GF-D8 (cell line): ENCODE data around the gene COLEC12.

Experiments
- DNase-seq: peaks from one replicate; lab custom pipeline; 2025; lab: John Stamatoyannopoulos, UW

COLEC12 gene

DNA sequence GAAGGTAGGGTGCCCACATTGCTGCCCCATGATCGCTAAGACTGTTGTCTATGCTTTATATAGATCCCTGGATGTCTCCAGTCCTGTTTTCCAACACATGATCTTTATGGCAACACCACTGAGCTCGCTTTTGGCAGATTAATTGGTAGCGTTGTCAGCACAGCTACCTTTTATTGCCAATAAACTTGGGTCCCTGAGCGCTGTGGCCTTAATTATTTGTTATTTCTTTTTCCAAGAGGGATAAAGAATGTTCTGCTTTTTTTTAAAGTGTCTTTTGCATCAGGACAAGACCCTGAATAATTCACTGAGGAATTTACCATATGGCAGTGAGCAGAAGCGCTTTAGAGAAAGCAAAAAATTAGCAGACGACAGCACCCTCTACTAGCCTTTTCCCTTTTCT, 113.5 kb downstream of the COLEC12 start:
- DNase-seq, result no peak

DNA sequence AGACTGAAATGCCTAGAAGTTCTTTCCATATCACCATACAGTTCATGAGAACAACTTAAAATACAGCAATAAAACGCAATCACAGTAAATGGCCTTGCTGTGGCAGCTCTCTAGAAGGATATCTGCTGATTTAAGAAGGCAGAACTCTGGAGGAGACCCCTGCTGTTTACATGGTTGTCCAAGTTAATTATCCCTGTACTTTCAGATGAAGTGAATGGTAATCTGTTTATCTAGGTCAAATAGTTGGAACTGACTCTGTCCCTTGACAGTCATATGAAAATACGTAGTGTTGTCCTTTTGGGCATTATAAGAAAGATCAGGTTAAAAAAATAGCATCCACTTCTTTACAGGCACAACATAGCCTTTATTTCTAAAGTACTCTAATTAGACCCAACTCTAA, 115.6 kb downstream of the COLEC12 start:
- DNase-seq, result no peak

DNA sequence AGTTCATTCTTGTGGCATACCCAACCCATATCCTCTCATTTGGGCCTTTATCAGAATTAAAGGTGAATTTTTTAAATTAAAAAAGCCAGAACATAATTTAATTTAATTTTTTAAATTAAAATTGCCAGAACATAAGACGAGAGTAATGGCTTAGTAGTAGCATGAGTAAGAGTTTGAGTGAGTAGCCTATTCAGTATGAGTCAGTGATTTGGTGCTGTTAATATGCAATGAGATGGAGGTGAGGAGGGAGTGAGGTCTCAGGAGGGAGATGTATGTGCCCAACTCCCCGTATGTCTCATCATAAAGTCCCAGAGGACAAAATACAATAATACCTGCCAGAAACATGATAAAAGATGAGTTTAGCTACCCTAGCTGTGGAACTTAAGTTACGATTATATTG, 117.4 kb downstream of the COLEC12 start:
- no peak for DNase-seq

DNA sequence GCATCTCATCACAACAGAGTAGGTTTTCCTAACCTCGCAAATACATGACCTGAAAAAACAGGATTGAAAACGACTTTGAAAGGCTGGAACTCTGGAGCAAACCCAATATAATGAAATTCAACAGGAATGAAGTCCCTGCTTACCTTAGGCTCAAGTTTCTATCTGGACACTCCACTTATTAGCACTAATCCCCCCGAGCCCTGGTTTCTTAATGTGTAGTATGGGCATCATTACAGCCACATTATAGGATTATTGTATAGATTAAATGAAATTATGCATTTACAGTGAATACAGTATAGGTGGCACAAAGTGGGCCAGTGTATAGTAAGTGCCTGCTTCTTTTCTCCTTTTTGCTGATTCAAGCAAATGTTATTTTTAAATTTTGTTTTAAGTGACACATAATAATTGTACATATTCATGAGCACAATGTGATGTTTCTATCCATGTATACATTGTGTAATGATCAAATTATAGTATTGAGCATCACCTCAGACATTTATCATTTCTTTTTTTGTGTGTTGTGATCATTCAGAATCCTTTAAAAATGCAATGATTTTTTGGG, 118.0 kb downstream of the COLEC12 start:
- no peak for DNase-seq

DNA sequence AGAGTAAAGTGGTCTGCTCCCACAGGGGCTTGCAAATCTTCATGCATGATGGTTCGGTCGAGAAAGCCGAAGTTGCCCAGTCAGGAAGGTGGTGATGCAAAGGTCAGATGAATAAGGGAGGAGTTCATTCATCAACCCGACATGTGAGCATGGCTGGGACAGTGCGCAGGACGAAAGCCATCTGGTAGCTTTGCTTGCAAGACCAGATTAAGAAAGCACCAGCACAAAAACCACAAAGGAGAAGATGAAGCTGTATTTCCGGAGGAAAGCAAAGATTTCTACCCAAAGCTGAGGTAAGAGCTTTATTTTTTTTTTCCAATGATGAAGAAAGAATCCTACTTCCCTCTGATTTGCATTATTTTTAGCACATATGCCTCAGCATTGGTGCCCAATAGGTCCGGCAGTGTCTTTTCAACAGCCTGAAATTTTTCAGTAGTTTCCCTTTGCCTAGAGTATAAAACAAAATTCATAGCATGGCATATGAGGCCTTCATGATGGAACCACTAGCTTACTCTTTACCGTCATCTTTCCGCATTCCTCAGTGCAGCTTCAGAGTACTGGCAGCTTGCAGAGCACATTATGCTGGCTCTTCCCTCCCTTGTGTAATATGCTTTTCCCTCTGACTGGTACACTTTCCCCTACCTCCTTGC, 120.7 kb downstream of the COLEC12 start:
- DNase-seq, result peak; percentile 87

DNA sequence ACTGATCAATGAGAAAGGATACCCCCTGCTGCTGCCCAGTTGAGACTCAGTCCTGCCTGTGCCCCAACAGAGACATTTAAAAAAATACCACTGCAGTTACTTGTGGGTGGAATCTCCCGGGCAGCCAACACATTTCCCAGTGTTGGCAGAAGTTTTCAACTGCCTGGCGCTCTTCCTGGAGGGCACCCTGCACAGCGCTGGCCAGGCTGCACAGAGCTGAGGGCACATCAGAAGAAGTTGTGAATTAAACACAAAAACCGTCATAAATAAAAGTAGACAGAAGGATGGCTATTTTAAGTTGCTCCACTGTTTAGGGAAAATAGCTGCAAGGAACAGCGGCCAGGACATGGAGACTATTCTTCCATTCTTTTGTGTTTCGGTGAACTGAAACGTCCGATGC, 122.4 kb downstream of the COLEC12 start:
- DNase-seq, result no peak

DNA sequence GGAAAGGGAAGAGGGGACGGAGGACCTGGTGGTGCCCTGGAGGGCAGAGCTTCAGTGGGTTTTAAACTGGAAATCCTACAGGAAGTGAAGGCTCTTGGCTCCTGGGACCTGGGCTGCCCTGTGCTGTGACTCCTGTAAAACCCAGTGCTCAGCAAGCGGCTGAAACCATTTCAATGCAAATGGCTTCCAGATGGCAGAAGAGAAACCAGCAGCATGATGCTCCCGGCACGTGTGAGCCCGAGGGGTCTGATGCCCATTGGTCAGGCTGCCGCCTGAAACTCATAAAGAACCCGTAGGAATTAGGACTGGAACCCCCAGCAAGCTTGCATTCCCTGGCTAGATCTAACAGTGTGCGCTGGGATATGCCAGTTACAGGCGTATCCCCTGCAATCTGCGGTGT, 123.4 kb downstream of the COLEC12 start:
- no peak for DNase-seq

DNA sequence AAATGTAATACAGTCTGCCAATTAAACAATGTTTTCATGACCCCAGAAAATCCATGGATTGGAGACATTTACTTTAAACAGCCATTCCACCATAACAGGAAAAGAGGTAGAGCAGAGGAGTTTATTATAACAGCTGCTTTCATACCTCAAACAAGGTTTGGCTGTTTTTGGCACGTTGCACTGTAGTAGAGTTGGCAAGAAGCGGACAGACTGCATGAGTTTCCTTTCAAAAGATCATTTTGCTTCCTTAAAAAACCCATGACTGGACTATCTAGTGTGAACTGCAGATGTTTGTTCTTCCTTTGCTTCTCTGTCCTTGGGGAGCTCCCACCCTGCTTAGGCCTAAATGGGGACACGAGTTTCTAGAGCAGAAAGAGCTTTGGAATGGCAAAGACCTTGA, 124.2 kb downstream of the COLEC12 start:
- DNase-seq, result no peak

DNA sequence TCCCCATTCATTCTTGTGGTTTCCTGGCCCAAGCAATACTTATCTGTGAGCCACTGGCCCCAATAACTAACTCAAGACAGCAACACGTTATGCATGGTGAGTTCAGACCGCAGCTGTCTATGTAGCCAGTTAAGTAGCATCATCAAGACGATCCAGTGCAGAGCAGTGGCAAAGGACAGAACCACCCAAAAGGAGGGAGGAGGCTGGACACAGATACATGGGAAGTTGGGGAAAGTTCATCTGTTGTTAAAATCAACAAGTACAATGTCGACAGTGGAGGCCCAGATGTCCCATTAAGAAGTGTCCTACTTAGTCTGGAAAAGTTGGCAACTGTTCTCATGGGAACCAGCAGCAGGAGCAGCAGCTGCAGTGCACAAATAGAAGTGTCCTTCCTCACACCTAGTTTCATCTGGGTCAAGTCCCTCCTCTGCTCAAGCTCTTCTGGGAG, 125.8 kb downstream of the COLEC12 start:
- DNase-seq, result no peak

DNA sequence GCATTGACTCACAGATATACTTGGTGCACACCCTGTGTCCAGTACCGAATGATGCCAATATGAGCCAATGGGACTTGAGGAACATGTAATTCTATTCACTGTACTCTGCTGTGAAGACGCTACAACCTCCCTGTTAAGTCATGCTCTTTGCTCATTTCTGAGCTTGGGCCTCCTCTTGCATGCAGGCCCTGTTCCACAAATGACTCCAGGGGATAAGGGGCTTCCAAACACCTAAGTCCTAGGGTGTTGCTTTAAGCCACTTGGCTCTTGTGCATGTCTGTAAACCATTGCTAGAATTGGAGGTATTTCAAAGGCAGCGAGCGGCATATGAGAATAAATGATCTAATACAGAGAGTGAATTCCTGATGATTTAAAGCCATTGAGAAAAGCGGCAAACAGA, 126.7 kb downstream of the COLEC12 start:
- DNase-seq, result no peak

DNA sequence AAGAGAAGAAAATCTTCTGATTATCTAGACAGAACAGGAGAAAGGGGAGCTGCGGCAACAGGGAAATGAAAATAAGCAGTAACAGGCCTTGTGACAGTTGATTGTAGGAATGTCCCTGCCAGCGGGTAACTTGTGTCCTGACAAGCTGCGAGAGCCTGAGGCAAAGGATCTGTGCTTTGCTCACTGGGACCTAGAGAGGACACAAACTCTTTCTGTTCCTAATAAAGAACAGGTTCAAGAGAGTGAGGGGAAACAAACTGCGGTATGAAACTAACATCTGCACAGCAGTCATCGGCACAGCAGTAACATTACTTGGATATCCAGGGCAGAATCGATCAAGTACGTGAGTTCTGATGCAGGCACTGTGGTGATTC, 128.9 kb downstream of the COLEC12 start:
- DNase-seq, result no peak

DNA sequence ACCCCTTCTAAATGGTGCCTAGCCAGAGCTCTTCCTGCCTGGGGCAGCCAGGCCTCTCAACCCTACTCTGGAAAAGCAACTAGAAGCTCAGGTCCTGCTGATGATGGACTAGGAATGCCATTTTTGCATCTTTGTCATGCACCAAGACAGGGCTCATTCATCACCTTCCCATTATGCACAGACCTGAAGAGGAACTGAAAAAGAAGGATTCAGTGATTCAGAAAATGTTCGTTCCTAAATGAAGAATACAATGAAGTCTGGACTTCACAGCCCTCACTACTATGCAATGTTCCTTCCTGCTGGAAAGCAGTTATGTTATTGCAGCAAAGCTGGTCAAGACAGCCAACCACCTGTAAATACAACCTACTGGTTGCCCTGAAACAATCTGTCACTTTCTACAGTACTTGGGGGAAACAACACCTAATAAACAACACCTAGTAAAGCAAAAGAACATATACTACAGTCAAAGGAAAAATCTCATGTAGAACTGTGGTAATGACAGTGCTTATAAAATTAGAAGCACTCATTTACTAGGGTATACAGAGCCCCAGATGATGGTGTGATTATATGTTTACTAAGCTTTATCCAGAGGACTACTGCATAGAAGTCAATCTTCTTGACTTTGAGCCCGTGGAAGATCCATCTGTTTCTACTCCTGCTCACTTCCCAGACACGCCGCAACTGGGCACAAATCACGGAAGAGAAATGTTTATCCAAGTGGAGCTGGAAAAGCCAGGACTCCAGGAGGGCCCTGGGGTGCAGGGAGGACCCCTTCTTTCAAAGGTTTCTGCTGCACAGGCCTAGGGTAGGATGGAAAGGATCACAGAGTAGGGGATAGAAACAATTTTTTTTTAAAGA, 129.5 kb downstream of the COLEC12 start:
- DNase-seq, result no peak

DNA sequence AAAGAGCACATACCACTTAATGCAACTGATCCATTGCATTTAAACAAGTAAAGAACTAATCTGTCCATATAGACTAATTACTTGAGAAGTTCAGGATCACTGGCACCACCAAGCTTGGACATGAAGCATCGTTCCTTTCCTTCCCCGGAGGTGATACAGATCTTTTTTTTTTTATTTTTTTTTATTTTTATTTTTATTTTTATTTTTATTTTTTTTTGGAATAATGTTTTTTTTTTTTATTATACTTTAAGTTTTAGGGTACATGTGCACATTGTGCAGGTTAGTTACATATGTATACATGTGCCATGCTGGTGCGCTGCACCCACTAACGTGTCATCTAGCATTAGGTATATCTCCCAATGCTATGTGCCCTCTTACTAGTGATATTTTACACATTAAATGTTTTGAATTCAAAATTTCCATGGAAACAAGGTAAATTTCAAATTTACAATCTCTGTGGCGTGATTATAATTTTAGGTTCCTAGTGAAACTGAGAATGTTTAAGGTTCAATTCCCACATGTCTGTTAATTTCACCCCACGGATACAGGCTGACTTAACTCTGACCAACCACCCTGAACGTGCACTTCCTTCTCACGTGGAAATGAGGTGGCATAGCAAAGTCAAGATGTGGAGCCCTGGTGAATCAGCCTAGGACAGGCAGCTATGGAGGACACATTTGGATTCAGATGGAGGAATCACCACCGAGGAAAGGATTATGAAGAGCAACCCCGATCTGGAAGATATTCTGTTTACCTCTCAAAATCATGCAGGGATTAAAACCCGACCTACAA, 131.1 kb downstream of the COLEC12 start:
- no peak for DNase-seq

DNA sequence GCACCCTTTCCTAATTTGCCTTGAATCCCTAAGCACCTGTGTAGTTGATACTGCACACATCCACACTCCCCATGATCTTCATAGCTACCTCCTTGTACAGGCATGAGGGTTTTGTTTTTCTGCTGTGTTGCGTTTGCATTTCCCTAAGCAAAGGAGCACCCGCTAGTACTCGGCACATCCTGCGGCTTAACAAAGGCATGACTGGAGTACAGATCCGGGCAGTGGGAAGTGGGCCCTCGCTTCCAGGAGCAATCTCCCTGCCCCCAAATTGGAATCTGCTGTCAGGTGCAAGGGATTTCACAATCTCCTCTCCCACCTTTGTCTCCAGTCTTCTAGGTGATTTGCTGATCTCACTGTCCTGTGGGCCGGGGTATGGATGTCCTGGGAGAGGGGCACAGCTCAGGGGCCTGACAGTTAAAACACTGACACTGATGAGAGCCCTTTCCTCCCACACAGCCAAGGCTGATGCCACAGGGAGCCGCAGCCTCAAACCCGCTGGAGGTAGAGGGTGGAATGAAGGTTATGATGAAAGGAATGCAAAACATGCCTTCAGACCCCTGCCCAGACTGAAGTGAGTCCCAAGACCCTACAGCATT, 133.9 kb downstream of the COLEC12 start:
- no peak for DNase-seq

DNA sequence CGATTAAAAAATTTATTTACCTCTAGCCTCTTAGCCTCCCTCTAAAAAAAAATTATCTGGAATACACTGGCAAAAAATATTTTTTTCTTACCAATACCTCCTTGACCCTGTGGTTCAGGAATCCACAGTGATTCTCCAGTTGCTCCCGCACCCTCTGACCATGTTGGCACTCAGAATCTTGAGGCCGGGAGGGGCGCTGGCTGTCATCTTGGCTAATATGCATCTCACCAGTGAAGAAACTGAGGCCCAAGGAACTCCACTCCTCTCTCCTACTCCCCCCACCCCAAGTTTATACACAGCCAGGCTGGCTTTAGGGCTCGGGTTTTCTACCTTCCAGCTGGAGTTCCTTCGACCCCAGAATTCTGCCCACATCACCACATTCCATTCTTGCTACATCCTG, 134.8 kb downstream of the COLEC12 start:
- no peak for DNase-seq

DNA sequence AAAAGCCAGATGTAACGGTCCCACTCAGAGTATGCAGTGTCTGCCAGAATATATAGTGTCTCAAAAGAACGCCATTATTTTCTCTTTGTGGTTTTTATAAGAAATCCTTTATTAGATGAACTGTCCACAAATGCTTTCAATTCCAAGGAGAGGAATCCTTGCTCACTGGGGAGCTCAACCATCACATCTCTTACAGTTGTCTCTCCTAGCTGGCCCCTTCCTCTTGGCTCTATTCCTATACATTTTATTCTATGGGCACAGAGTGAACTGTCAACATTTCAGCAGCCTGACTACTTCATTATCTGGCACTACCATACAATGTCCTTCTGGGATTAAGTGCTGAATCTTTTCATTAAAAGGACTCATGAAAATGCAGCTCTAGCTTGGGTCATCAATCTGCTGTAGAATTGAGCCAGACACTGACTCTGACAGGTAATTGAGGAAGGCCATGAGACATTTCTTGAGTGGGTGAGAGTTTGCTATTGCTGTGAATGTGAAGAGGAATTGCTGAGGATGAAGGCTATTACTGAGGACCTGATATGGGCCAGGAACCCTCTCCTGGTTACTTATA, 136.2 kb downstream of the COLEC12 start:
- DNase-seq, result no peak

DNA sequence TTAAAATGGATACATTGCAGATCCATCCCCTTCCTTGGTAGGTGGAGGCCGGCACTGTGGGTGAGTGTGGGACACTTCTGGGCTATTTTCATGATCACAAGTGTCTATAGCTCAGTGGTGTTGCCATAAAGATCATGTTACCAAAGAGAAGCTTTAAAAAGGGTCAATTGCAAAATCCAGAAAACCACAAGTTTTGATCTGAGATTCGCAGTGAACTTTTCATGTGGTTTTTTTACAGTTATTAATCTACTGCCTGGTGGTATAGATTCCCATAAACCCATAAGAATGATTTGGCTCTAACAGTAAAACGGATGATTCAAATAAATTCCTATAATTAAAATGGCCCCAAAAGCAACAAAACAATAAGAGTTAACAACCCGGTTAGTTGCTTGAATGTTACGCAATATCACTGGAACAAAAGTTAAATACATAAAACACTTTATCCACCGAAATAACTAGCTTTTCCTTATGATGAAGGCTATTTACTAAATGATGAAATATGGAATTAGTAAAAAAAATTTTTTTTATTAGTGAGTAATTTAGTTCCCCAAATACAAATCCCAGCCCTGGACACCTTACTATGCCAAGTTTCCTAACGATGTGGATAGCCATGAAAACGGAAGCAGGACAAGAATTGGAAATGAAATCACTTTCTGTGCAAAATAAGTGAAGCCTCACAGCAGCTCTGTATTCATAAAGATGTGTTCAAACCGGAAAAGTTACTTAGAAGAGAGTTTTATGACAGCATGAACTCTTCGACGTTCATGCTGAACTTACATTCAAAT, 137.0 kb downstream of the COLEC12 start:
- DNase-seq, result peak; percentile 65

DNA sequence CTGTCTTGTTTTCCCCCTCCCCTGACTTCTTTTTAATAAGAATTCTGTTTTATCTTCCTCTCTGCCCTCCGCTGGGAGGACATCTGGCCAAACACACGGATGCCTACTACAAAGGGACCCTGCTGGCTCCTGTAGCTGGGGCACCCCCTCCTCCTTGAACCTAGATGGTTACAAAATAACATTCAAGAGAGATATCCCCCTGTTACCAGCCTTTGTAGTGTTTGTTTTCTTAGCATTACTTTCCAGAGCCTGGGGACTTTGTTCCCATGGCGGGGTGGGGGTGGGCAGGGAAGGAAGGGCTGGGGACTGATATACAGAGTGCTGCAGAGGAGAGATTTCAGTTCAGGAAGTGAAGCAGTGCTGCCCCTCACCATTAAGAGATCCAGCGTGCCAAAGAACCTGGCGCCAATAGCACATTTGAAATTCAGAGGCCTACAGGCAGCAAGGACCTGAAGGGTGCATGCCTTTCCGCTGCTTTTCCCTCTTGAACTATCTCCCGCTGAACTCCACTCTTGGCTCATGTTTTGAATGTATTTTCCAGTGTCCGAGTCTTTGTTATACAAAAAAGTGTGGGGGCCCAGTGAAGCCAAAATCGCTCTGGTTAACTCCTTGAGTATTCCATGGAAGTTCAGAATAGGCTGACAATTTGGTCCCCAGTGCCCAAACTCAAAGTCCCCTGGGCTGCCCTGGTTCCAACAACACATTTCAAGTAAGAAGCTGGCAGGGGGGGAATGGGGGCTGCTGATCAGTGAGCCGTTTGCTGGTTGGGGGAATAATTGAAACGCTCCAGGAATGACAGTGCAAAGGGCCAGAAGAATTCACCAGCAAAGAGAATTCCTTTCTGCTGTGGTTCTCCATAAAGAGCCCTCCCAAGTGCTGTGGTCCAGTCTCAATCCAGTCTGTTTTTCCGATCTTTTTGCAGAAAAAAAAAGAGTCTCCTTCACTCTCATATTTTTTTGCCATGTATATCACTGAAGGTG, 137.9 kb downstream of the COLEC12 start:
- no peak for DNase-seq

DNA sequence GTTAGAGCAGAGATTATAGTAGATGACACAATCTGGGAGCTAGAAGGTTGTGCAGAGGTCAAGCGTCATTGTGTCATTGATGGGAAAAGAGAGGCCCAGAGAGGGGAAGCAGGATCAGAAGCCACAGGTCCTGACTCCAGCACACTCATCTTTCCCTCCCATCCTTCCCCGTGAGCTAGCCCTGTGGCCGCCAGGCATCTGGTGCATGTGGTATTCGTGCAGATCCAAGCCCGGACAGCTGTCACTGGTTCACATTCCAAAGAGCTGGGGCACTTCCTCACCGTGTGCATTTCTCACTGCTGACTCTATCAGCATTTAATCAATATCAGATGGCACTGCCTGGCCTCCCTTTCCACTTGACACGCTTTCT, 138.6 kb downstream of the COLEC12 start:
- DNase-seq, result no peak
